Limb (tissue), 2 donors: Measurements from ENCODE around the gene ZNF317.
"Not testable (repeated sequence)": the region's sequence is repeated elsewhere in the genome, so short reads cannot be mapped to it uniquely, and the experiment has no call there.

Experiments
- DNase-seq, 2 donors: peaks; one replicate each; pipeline ENCODE4 v3.0.0-alpha.2; 2016; ENCODE audit errors: extremely low spot score in 2 of 2

The ZNF317 gene

DNA sequence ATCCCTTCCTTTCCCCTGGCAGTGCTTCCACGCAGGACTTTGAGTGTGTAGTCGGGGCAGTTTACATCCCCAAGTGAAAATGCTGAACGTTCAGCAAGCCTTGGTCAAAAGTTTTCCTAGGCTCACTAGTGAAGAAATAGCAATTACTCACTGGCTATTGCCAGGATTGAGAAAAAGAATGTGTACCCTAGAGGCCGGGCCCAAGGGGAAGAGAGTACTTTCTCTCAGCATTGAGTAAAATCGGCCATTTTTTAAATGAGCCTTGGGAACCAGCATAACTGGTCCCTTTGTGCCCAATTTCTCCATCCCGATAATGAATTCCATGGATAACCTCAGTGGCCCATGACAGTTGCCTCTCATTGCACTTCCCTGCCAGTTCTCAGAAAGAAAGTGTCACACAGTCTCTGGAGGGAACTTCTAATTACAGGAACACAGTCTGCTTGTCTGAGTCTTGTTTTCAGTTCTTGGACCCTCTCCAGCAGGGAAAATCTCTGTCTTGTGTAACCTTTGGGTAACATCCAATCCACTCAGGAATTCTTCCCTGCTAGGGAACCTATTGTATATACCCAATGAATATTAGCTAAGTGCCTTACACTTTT is 31.3 kb downstream of the ZNF317 start:
- no peak for DNase-seq

DNA sequence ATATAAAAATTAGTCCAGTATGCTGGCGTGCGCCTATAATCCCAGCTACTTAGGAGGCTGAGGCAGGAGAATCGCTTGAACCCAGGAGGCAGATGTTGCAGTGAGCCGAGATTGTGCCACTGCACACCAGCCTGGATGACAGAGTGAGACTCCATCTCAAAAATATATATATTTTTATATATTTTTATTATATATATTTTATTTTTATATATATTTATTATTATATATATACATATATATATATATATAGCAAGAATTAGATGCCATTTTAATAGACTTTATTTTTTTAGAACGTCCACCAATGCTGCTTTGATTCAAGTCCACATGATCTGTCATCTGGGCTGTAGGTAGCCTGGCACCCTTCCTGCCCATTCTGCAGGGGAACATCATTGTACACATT is 35.1 kb downstream of the ZNF317 start:
- DNase-seq, result no peak

DNA sequence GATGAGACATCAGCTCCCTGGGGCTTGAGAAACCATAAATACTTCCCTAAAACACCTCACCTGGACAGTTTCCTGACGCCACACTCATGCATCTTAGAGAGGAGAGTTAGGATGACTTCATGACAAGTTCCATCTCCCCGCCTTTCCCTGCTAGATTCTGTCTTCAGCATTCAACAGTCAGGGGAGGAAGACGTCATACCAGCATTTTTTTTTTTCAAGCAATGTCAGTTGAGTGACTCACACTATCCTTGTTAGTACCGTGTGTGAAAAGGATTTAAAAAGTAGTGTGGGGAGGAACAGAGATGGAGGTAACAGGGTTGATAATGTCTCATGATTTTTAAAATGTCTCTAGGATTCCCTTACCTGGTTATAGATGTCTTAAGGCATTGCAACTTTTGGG is 38.7 kb downstream of the ZNF317 start, which contains the start of gene OR7D2:
Gene OR7D2 (plus strand): TSS at position 79 of the 400 bp plus-strand sequence. CDS start 6,803 bp downstream, outside the sequence.
- DNase-seq, result no peak

DNA sequence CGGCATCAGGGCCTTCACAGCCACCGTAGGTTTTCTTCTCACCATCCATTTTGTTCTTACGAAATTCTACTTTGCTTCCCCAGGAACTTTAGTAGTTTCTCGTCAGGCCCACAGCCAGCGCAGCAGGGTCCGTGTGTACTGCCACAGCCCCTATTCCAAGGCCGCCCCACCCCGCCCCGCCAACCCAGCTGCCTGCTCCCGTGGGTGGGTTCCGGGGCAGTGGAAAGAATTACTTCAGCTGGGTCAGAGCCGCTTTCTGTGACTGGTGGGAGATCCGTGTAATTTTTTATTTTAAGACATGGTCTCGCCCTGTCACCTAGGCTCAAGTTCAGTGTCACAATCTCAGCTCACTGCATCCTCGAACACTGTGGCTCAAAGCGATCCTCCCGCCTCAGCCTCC is 42.8 kb downstream of the ZNF317 start:
- DNase-seq, result no peak

DNA sequence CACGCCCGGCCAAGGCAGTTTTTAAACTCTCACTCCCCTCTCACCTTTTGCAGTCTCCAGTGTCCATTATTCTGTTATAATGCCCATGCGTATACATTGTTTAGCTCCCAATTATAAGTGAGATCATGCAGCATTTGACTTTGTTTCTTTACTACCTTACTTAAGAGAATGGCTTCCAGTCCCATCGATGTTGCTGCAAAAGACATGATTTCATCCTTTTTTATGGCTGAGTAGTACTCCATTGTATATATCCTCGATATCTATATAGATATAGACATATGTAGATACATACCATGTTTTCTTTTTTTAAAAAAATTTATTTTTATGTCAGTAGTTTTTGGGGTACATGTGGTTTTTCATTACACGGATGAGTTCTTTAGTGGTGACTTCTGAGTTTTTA is 47.0 kb downstream of the ZNF317 start:
- DNase-seq, result no peak

DNA sequence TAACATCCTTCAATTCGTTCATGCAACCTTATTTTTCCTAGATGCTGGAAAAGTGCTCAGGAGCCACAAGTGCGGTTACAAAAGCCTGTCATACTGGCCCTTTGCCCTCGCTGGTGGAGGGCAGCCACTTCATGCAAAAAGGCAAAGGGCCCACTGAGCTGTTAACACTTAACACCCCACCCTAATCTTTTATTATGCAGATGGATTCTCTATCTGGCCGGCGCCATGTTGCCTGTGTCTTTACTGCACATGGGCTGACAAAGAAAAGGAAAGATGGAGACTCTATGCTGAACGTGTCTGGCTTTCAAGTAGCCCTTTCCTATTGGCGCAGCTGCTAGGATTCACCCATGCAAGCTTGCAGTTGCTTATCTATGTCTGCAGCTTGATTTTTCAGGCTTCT is 49.3 kb downstream of the ZNF317 start:
- DNase-seq, result no peak

DNA sequence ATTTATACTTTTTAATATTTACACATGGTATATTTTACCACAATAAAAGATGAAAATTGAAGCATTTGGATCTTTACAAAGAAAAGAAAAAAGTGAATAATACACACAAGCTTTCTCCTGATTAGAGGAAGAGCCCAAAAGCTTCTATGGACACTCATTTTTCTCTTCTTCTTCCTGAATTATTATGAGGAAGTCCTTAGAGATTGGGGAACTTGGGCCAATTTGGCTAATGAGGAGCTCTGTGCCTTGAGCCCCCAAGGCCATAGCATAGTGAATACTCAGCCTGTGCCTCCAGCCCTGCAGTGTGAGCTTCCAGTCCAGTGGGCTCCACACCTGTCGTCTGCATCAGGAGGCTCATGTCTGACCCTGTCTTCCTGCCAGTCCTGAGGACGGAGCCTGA is 57.8 kb downstream of the ZNF317 start:
- not testable (repeated sequence) for DNase-seq

DNA sequence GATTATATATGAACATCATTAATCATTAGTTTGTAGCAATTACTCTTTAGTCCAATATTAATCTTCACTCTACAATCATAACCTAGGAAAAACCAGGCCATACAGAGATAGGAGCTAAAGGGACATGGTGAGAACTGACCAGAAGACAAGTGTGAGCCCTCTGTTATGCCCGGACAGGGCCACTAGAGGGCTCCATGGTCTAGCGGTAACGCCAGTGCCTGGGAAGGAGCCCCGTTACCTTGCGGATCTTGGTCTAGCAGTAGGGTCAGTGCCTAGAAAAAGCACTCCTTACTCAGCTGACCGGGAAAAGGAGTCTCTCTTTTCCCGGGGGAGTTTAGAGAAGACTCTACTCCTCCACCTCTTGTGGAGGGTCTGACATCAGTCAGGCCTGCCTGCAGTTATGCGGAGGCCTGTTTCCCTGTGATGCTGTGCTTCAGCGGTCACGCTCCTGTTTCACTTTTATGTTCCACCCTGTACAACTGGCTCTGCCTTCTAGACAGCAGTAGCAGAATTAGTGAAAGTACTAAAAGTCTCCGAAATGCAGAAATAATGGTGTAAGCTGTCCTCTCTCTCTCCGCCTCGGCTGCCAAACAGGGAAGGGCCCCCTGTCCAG is 65.4 kb downstream of the ZNF317 start:
- peak; percentile 45 to 80 for DNase-seq
